ENCODE data around the gene GPBP1L1.
A peak's percentile ranks its signal among the peaks of the same experiment; 100 is the strongest.

Gene GPBP1L1

DNA sequence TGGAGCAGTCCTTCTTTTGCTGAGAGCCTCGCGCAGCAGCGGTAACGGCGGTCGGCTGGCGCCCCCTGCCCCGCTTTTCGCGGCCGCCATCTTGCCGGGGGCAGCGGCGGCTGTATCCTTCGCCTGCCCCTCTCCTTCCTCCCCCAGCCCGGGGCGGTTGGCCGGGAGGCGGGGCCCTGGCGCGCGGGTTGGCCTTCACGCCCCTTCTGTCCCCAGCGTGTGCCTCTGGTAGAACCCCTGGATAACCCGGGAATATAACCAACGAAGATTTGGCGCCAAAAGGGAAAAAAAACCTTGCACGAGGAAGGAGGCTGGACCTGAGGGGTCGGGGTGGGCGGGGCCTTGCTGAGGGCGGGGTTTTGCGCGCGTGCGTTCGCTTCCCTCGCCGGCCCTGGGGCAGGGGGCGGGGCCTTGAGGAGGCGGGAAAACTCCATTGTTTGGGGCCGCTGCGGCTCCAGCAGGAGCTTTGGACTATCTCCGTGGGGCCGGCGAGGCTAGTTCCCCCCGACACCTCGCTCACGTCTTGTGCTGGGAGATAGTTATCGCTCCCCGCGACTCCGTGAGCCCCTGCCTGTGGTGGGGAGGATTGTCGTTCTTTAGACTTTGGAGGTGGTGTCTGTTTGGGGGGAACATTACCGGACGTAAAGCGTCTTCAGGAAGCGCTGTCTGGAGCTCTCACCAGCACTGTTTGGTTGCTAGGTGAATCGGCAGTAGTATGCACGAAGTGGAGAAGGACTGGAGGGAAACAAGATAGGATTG lies 101.8 kb downstream of the GPBP1L1 start:
- peak; percentile 96 for DNase-seq

DNA sequence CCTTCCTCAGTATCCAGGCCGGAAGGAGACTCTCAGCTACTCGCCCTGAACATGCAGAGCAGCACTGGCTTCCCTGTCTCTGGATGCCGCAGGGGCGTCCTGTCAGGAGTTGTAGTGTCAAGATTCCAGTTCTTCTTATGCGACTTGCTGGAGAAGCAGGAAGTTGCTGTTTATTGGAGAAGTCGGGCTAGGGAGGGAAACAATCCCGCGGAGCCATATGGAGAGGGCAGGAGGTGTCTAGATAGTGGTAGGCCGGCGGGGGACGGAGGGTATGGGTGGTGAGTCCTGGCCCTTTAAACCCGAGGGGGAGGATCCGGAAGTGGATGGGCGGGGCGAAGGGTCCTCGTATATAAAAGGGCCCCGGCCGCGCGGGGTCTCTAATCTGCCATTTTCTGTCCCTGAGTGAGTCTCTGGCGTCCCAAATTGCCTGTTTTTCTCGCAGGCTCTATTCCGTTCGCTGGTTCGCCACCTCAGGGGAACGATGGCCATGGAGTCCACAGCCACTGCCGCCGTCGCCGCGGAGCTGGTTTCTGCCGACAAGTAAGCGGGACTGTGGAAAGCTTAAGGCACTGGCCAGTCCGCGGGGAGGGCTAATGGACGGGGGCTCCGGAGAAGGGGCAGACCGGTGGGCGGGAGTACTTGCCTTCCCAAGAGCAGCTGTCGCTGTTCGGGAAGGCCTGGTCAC lies 102.5 kb downstream of the GPBP1L1 start, which contains the start of gene NASP:
Gene NASP, plus strand, starts transcription at position 376 of the 685 bp plus-strand sequence. Its CDS starts 106 bp downstream, at position 482.
- peak; percentile 95 for DNase-seq

DNA sequence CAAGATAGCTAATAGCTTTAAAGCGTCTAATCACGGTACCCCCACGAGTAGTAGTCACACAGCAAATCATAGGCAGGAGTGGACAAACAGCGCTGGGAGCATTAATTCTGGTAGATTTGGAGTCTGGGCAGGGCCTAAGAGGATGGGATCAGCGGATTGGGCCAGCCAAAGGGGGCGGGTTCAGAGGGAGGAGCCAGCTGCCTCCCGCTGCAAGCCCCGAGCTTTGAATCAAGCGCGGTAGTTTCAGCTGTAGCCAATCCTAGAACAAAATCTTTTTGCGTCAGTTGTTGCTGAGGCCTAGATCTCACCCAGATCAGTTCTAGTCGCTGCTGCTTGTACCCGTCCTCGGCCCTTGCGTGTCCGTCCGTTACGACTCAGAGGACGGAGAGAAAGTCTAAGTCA lies 103.1 kb downstream of the GPBP1L1 start:
- DNase-seq, result peak; percentile 97
